HCT116 (cell line): ENCODE data around the gene S100PBP.

Source experiments
- CBX3 ChIP-seq: IDR thresholded peaks from 2 replicates; pipeline ENCODE4 v1.6.1; 2012; ENCODE audit warnings: low read depth
- CTCF ChIP-seq, 3 experiments: fragments of 200-600 bp in 1 of 3; sonication (generic) in 1 of 3; IDR thresholded peaks in 2 of 3; conservative IDR thresholded peaks in 1 of 3; 2 replicates each; pipeline ENCODE4 v1.5.1; 2012 to 2017; ENCODE audit warnings: low read depth in 2 of 3, low read length in 2 of 3, antibody characterized with exemption in 1 of 3, borderline replicate concordance in 1 of 3, control low read depth in 1 of 3, mild to moderate bottlenecking in 1 of 3, mixed read lengths in 1 of 3, mixed run types in 1 of 3, moderate library complexity in 1 of 3; ENCODE audit not compliant: insufficient read depth in 1 of 3
- EGR1 ChIP-seq: IDR thresholded peaks from 2 replicates; pipeline ENCODE4 v1.6.1; 2012; ENCODE audit warnings: low read depth
- ELF1 ChIP-seq: IDR thresholded peaks from 2 replicates; pipeline ENCODE4 v1.6.1; 2012; ENCODE audit warnings: low read depth, borderline replicate concordance
- EZH2 ChIP-seq: fragments of 200-600 bp; sonication (generic); IDR thresholded peaks from 2 replicates; pipeline ENCODE4 v1.6.1; 2017; ENCODE audit warnings: antibody characterized with exemption, mixed run types
- JUND ChIP-seq: IDR thresholded peaks from 2 replicates; pipeline ENCODE4 v1.6.1; 2012
- MAX ChIP-seq: IDR thresholded peaks from 2 replicates; pipeline ENCODE4 v1.6.1; 2012
- POLR2A ChIP-seq: IDR thresholded peaks from 2 replicates; pipeline ENCODE4 v1.7.0; 2011; ENCODE audit warnings: borderline replicate concordance; ENCODE audit not compliant: insufficient read depth, insufficient read length; ENCODE audit errors: extremely low read depth
- POLR2AphosphoS5 ChIP-seq: IDR thresholded peaks from 2 replicates; pipeline ENCODE4 v1.6.1; 2011; ENCODE audit warnings: mild to moderate bottlenecking, low read depth, low read length, moderate library complexity
- SIN3A ChIP-seq: IDR thresholded peaks from 2 replicates; pipeline ENCODE4 v1.6.1; 2012; ENCODE audit warnings: low read depth
- SP1 ChIP-seq: IDR thresholded peaks from 2 replicates; pipeline ENCODE4 v1.6.1; 2012; ENCODE audit warnings: low read depth
- YY1 ChIP-seq: IDR thresholded peaks from 2 replicates; pipeline ENCODE4 v1.6.1; 2011; ENCODE audit warnings: low read length, low read depth, moderate library complexity, mild to moderate bottlenecking; ENCODE audit not compliant: insufficient replicate concordance; ENCODE audit errors: extremely low read depth
- ZFX ChIP-seq: fragments of 450-650 bp; IDR thresholded peaks from 2 replicates; pipeline ENCODE4 v1.6.1; 2017
- ZNF274 ChIP-seq: fragments of 200-500 bp; sonication (Bioruptor generic); IDR thresholded peaks from 2 replicates; pipeline ENCODE4 v1.6.1; 2014; ENCODE audit warnings: mild to moderate bottlenecking, low read depth, low read length, inconsistent platforms

GRCh38 chr1:32773018-32773763, 44.3 kb upstream of the S100PBP start:
- TF ChIP-seq CTCF (IDR thresholded peaks at IDR 0.05 in 2 of 3, conservative IDR thresholded peaks at IDR 0.05 in 1 of 3; ENCODE audit: borderline replicate concordance in 1 of 3, insufficient read depth in 1 of 3, low read depth in 2 of 3, low read length in 2 of 3): peak; percentile 96 to 98 (median 97)
- TF ChIP-seq EZH2: no peak
- TF ChIP-seq POLR2A: no peak
- no peak; the same call in 1 of the 2 replicates for TF ChIP-seq SIN3A
- TF ChIP-seq YY1: peak; percentile 59
- no peak for TF ChIP-seq SP1
- TF ChIP-seq JUND: peak; percentile 38
- no peak for TF ChIP-seq ZFX
- TF ChIP-seq ELF1: no peak
- TF ChIP-seq POLR2AphosphoS5: peak; percentile 38; the same call in 1 of the 2 replicates
- TF ChIP-seq MAX: no peak
- TF ChIP-seq ZNF274: no peak
- no peak for TF ChIP-seq EGR1
- TF ChIP-seq CBX3: peak; percentile 12; the same call in 1 of the 2 replicates
